HepG2 (cell line): ENCODE results near the gene SEMA3B. TPM values are rescaled to one million over a fixed set of nuclear protein-coding genes. Genes with fewer than 3 reads are reported as not detected.

Source experiments
- CREB1 ChIP-seq, 2 experiments: fragments of 450-650 bp in 1 of 2; IDR thresholded peaks; 2 replicates each; pipeline ENCODE4 v1.6.1; 2016 to 2017; ENCODE audit warnings: control low read depth in 1 of 2, mild to moderate bottlenecking in 1 of 2, missing compliant biosample characterization in 1 of 2, missing genetic modification characterization in 1 of 2
- FOXM1 ChIP-seq: sonication (generic); formaldehyde crosslinking; IDR thresholded peaks from 2 replicates; pipeline ENCODE4 v1.5.0; 2020; ENCODE audit warnings: missing genetic modification reagents
- GATAD1 ChIP-seq: IDR thresholded peaks from 2 replicates; pipeline ENCODE4 v1.6.1; 2016; ENCODE audit warnings: missing genetic modification reagents, missing compliant biosample characterization
- HMG20B ChIP-seq: conservative IDR thresholded peaks from 2 replicates; pipeline ENCODE4 v1.6.1; 2016; ENCODE audit warnings: missing genetic modification reagents, missing compliant biosample characterization
- IKZF4 ChIP-seq: sonication (generic); formaldehyde crosslinking; IDR thresholded peaks from 2 replicates; pipeline ENCODE4 v1.5.1; 2020; ENCODE audit warnings: borderline replicate concordance, mild to moderate bottlenecking, low read depth, missing genetic modification reagents; ENCODE audit errors: not compliant biosample characterization
- MIER3 ChIP-seq: IDR thresholded peaks from 2 replicates; pipeline ENCODE4 v1.6.1; 2016; ENCODE audit warnings: missing compliant biosample characterization, borderline replicate concordance
- PRPF4 ChIP-seq: fragments of 200-400 bp; formaldehyde crosslinking; IDR thresholded peaks from 2 replicates; pipeline ENCODE4 v1.6.1; 2016; ENCODE audit warnings: low read length, low read depth; ENCODE audit not compliant: poor library complexity, severe bottlenecking
- TCF7 ChIP-seq: sonication (generic); IDR thresholded peaks from 2 replicates; pipeline ENCODE4 v1.6.1; 2016; ENCODE audit warnings: antibody characterized with exemption, low read depth
- ZNF20 ChIP-seq: sonication (generic); formaldehyde crosslinking; IDR thresholded peaks from 2 replicates; pipeline ENCODE4 v1.4.0; 2020; ENCODE audit warnings: mild to moderate bottlenecking, moderate library complexity, missing genetic modification reagents
- ZNF24 ChIP-seq: fragments of 450-650 bp; IDR thresholded peaks from 2 replicates; pipeline ENCODE4 v1.6.1; 2017; ENCODE audit warnings: antibody characterized with exemption, mild to moderate bottlenecking
- ZNF510 ChIP-seq: sonication (generic); formaldehyde crosslinking; IDR thresholded peaks from 2 replicates; pipeline ENCODE4 v1.4.0; 2020; ENCODE audit warnings: low read depth, mild to moderate bottlenecking, missing genetic modification reagents
- ZNF570 ChIP-seq: sonication (generic); formaldehyde crosslinking; IDR thresholded peaks from 2 replicates; pipeline ENCODE4 v1.4.0; 2020; ENCODE audit warnings: mild to moderate bottlenecking, missing genetic modification reagents, borderline replicate concordance
- ZNF788 ChIP-seq: sonication (generic); formaldehyde crosslinking; IDR thresholded peaks from 2 replicates; pipeline ENCODE4 v1.5.0; 2020; ENCODE audit warnings: mild to moderate bottlenecking, missing genetic modification reagents, borderline replicate concordance
- ZSCAN25 ChIP-seq: sonication (generic); formaldehyde crosslinking; IDR thresholded peaks from 2 replicates; pipeline ENCODE4 v1.8.0; 2022; ENCODE audit warnings: mild to moderate bottlenecking, missing genetic modification reagents
- polyA plus RNA-seq, 8 experiments: library from polyadenylated mRNA; depleted of rRNA in 3 of 8; stranded (reverse) in 7 of 8; unstranded in 1 of 8; fragments of >200 nt; fragmentation: Illumina TruSeq in 4 of 8; extraction: Trizol in 4 of 8; gene quantifications; 2 replicates each; pipeline versions ENCODE4 v1.2.1 to v1.2.3, GENCODE V29; 2011 to 2016; ENCODE audit warnings: low read depth in 4 of 8, missing spikeins in 1 of 8, mixed read lengths in 1 of 8; ENCODE audit not compliant: insufficient read depth in 1 of 8
- total RNA-seq, 5 experiments: library from RNA; depleted of rRNA; stranded (reverse); fragments of >200 nt; fragmentation: Illumina TruSeq; extraction: Trizol; gene quantifications; 2 replicates each; pipeline ENCODE4 v1.2.3, GENCODE V29; 2016; ENCODE audit warnings: low read depth in 1 of 5
- TF ChIP-seq, protein P1 (sequence below): sonication (generic); formaldehyde crosslinking; IDR thresholded peaks from 2 replicates; pipeline ENCODE4 v1.5.1; 2020; ENCODE audit warnings: mild to moderate bottlenecking, missing genetic modification reagents, moderate library complexity
- TF ChIP-seq, protein P2 (sequence below), 2 experiments: sonication (generic) in 1 of 2; formaldehyde crosslinking in 1 of 2; IDR thresholded peaks; 2 replicates each; pipeline versions ENCODE4 v1.4.0 to v1.6.1; 2018 to 2020; ENCODE audit warnings: missing genetic modification reagents in 2 of 2, borderline replicate concordance in 1 of 2, low read depth in 1 of 2, mild to moderate bottlenecking in 1 of 2, missing biosample characterization in 1 of 2
- TF ChIP-seq, protein P3 (sequence below): sonication (generic); formaldehyde crosslinking; IDR thresholded peaks from 2 replicates; pipeline ENCODE4 v1.9.0; 2021; ENCODE audit warnings: missing genetic modification reagents, mild to moderate bottlenecking, borderline replicate concordance
- TF ChIP-seq, protein P4 (sequence below): sonication (generic); formaldehyde crosslinking; IDR thresholded peaks from 2 replicates; pipeline ENCODE4 v1.4.0; 2020; ENCODE audit warnings: missing genetic modification reagents

The SEMA3B gene
- total and polyA plus RNA-seq, 2 of the 13 experiments (the other 11 are each of a cell fraction or from before 2014, with no cell fraction given): 93.2 to 158 TPM

DNA sequence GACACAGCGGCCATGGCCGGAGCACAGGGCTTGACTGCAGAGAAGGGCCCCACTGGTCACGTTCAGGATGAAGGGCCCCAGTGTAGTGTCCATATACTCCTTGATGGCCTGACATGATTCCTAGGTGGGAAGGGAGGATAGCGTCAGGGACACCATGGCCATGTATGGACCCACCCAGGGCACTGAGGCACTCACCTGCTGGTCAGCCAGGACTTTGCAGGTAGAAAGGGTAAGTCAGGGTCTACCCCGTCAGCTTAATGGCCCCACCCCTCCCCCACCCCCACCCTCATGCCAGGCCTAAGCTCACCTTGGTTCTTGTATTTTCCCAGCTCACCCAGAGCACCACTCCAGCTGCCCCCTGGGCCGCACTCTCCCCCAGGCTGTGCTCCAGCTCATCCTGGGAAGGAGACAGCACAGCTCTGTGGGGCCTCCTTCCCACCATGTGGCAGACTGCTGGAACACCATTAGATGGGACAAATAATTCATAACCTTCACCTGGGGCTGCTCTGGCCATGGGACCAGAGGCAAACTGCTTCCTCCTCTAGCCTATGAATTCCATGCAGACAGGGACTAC, 31.8 kb downstream of the SEMA3B start (continued):
- TF ChIP-seq TCF7 (no peak), FOXM1 (CRISPR knock-in tag) (no peak), ZNF570 (no peak), ZNF20 (CRISPR knock-in tag) (no peak), ZSCAN25 (CRISPR knock-in tag) (no peak), ZNF510 (CRISPR knock-in tag) (no peak), MIER3 (no peak), ZNF24 (no peak), IKZF4 (CRISPR knock-in tag) (no peak), GATAD1 (no peak), HMG20B (CRISPR knock-in tag) (no peak), PRPF4 (no peak), ZNF788 (CRISPR knock-in tag) (0 out of 2 replicates have a peak, but pooled peaks have one; percentile 36), CREB1 (IDR thresholded peaks at IDR 0.05) (no peak), CREB1 (CRISPR knock-in tag; IDR thresholded peaks at IDR 0.05) (no peak)
- TF ChIP-seq, protein P1, sequence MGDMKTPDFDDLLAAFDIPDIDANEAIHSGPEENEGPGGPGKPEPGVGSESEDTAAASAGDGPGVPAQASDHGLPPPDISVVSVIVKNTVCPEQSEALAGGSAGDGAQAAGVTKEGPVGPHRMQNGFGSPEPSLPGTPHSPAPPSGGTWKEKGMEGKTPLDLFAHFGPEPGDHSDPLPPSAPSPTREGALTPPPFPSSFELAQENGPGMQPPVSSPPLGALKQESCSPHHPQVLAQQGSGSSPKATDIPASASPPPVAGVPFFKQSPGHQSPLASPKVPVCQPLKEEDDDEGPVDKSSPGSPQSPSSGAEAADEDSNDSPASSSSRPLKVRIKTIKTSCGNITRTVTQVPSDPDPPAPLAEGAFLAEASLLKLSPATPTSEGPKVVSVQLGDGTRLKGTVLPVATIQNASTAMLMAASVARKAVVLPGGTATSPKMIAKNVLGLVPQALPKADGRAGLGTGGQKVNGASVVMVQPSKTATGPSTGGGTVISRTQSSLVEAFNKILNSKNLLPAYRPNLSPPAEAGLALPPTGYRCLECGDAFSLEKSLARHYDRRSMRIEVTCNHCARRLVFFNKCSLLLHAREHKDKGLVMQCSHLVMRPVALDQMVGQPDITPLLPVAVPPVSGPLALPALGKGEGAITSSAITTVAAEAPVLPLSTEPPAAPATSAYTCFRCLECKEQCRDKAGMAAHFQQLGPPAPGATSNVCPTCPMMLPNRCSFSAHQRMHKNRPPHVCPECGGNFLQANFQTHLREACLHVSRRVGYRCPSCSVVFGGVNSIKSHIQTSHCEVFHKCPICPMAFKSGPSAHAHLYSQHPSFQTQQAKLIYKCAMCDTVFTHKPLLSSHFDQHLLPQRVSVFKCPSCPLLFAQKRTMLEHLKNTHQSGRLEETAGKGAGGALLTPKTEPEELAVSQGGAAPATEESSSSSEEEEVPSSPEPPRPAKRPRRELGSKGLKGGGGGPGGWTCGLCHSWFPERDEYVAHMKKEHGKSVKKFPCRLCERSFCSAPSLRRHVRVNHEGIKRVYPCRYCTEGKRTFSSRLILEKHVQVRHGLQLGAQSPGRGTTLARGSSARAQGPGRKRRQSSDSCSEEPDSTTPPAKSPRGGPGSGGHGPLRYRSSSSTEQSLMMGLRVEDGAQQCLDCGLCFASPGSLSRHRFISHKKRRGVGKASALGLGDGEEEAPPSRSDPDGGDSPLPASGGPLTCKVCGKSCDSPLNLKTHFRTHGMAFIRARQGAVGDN (CRISPR knock-in tag): peak; percentile 49
- TF ChIP-seq, protein P2, sequence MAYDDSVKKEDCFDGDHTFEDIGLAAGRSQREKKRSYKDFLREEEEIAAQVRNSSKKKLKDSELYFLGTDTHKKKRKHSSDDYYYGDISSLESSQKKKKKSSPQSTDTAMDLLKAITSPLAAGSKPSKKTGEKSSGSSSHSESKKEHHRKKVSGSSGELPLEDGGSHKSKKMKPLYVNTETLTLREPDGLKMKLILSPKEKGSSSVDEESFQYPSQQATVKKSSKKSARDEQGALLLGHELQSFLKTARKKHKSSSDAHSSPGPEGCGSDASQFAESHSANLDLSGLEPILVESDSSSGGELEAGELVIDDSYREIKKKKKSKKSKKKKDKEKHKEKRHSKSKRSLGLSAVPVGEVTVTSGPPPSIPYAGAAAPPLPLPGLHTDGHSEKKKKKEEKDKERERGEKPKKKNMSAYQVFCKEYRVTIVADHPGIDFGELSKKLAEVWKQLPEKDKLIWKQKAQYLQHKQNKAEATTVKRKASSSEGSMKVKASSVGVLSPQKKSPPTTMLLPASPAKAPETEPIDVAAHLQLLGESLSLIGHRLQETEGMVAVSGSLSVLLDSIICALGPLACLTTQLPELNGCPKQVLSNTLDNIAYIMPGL (CRISPR knock-in tag; IDR thresholded peaks at IDR 0.05; ENCODE audit: borderline replicate concordance in 1 of 2, low read depth in 1 of 2): no peak
- TF ChIP-seq, protein P3, sequence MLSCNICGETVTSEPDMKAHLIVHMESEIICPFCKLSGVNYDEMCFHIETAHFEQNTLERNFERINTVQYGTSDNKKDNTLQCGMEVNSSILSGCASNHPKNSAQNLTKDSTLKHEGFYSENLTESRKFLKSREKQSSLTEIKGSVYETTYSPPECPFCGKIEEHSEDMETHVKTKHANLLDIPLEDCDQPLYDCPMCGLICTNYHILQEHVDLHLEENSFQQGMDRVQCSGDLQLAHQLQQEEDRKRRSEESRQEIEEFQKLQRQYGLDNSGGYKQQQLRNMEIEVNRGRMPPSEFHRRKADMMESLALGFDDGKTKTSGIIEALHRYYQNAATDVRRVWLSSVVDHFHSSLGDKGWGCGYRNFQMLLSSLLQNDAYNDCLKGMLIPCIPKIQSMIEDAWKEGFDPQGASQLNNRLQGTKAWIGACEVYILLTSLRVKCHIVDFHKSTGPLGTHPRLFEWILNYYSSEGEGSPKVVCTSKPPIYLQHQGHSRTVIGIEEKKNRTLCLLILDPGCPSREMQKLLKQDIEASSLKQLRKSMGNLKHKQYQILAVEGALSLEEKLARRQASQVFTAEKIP (CRISPR knock-in tag): no peak
- TF ChIP-seq, protein P4, sequence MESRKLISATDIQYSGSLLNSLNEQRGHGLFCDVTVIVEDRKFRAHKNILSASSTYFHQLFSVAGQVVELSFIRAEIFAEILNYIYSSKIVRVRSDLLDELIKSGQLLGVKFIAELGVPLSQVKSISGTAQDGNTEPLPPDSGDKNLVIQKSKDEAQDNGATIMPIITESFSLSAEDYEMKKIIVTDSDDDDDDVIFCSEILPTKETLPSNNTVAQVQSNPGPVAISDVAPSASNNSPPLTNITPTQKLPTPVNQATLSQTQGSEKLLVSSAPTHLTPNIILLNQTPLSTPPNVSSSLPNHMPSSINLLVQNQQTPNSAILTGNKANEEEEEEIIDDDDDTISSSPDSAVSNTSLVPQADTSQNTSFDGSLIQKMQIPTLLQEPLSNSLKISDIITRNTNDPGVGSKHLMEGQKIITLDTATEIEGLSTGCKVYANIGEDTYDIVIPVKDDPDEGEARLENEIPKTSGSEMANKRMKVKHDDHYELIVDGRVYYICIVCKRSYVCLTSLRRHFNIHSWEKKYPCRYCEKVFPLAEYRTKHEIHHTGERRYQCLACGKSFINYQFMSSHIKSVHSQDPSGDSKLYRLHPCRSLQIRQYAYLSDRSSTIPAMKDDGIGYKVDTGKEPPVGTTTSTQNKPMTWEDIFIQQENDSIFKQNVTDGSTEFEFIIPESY (CRISPR knock-in tag): no peak
